Immature natural killer cell (primary cell): ENCODE data around the gene SRRM5. TPM values are rescaled to one million over a fixed set of nuclear protein-coding genes. Genes with fewer than 3 reads are reported as not detected.
"Not testable (repeated sequence)": the region's sequence is repeated elsewhere in the genome, so short reads cannot be mapped to it uniquely, and the experiment has no call there.

Experiments used
- DNase-seq, 3 donors: peaks; one replicate each; pipeline ENCODE4 v3.0.0; 2022; ENCODE audit warnings: mixed read lengths in 1 of 3
- H3K27ac Mint-ChIP-seq, 6 donors: one replicate each; pipeline ENCODE4 v1.8.0; 2020; ENCODE audit warnings: mixed read lengths in 6 of 6, mild to moderate bottlenecking in 5 of 6, inconsistent platforms in 4 of 6, moderate library complexity in 3 of 6
- H3K27me3 Mint-ChIP-seq, 3 donors: one replicate each; pipeline ENCODE4 v1.8.0; 2020 to 2021; ENCODE audit warnings: low read depth in 3 of 3, mild to moderate bottlenecking in 3 of 3, mixed read lengths in 3 of 3, moderate library complexity in 3 of 3, inconsistent platforms in 1 of 3
- H3K36me3 Mint-ChIP-seq, 3 donors: one replicate each; pipeline ENCODE4 v1.8.0; 2020; ENCODE audit warnings: mixed read lengths in 3 of 3, inconsistent platforms in 2 of 3, mild to moderate bottlenecking in 2 of 3
- H3K4me1 Mint-ChIP-seq, 2 donors: one replicate each; pipeline ENCODE4 v1.8.0; 2020; ENCODE audit warnings: inconsistent platforms in 2 of 2, mild to moderate bottlenecking in 2 of 2, mixed read lengths in 2 of 2, moderate library complexity in 1 of 2
- H3K4me3 Mint-ChIP-seq, 5 donors: one replicate each; pipeline ENCODE4 v1.8.0; 2020; ENCODE audit warnings: mild to moderate bottlenecking in 5 of 5, mixed read lengths in 5 of 5, inconsistent platforms in 3 of 5, moderate library complexity in 3 of 5
- H3K9me3 Mint-ChIP-seq, 6 donors: one replicate each; pipeline ENCODE4 v1.8.0; 2020; ENCODE audit warnings: mild to moderate bottlenecking in 6 of 6, mixed read lengths in 6 of 6, inconsistent platforms in 4 of 6, moderate library complexity in 3 of 6
- polyA plus RNA-seq, 3 donors: library from polyadenylated mRNA; unstranded; fragments of 300-500 nt; fragmentation: Illumina TruSeq; gene quantifications; one replicate each; pipeline ENCODE4 v1.2.3, GENCODE V29; 2021

SRRM5 gene
- polyA plus RNA-seq, 3 donors from 2014 or later: 0.43 to 0.86 TPM; not detected in 1

DNA sequence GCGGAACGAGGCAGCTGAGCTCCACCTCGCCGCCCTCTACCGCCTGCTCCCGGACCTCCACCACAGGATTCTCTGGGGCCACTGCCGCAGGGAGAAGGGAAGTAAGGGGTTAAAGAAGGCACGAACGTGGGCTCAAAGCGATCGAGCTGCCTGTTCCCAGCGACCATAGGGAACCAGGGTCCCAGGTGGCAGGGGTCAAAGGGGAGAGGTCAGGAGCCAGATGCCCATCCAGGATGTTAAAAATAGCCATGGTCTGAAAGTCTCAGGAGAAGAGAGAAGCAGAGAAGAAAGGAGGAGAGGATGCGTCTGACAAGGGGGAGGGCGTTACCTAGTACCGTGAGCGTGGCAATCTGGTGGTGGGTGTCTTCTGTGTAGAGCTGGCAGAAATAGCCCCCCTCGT lies 14.9 kb downstream of the SRRM5 start:
- no peaks in the 10 kb centered on the region for H3K36me3 Mint-ChIP-seq
- no peaks in the 10 kb centered on the region for H3K9me3 Mint-ChIP-seq
- H3K4me3 Mint-ChIP-seq: no peak overlapping the region
- peaks cover 4 to 11% of the 10 kb centered on the region in 2 donors for H3K4me1 Mint-ChIP-seq
- peaks cover 4 to 7% (median 5%) of the 10 kb centered on the region in 3 donors for H3K27me3 Mint-ChIP-seq
- no peak for DNase-seq
- H3K27ac Mint-ChIP-seq: no peak overlapping the region

GRCh38 chr19:43628646-43629326 lies 16.9 kb downstream of the SRRM5 start:
- Mint-ChIP-seq H3K27me3 (peaks cover 5 to 8% (median 7%) of the 10 kb centered on the region in 3 donors), H3K9me3 (peaks cover 0 to 2% (median 0%) of the 10 kb centered on the region in 6 donors), H3K36me3 (no peaks in the 10 kb centered on the region), H3K27ac (no peak overlapping the region), H3K4me3 (no peak overlapping the region), H3K4me1 (peaks cover 4 to 11% of the 10 kb centered on the region in 2 donors)
- no peak for DNase-seq

- H3K27me3 Mint-ChIP-seq: peaks cover 5 to 12% (median 8%) of the 10 kb centered on the region in 3 donors
- no peak overlapping the region for H3K4me3 Mint-ChIP-seq
- no peak for DNase-seq
- peaks cover 0 to 1% of the 10 kb centered on the region in 2 donors for H3K4me1 Mint-ChIP-seq
- H3K27ac Mint-ChIP-seq: no peak overlapping the region
- H3K9me3 Mint-ChIP-seq: peaks cover 0 to 2% (median 0%) of the 10 kb centered on the region in 6 donors
- H3K36me3 Mint-ChIP-seq: no peaks in the 10 kb centered on the region
These were observed 19.6 kb downstream of the SRRM5 start for GRCh38 chr19:43631491-43631890.

DNA sequence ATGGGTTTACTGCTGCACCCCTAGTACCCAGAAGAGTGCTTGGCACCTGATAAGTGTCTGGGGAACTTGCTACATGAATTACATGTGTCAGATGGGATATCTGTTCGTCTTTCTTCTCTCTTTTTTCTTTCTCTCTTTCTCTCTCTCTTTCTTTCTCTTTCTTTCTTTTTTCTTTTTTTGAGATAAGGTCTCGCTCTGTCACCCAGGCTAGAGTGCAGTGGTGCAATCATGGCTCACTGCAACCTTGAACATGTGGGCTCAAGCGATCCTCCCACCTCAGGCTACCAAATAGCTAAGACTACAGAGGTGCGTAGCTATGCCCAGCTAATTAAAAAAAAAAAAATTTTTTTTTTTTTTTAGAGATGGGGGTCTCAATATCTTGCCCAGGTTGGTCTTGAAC lies 21.6 kb downstream of the SRRM5 start:
- peaks cover 3 to 14% (median 14%) of the 10 kb centered on the region in 3 donors for H3K27me3 Mint-ChIP-seq
- H3K36me3 Mint-ChIP-seq: no peaks in the 10 kb centered on the region
- no peak overlapping the region for H3K27ac Mint-ChIP-seq
- H3K4me1 Mint-ChIP-seq: no peaks in the 10 kb centered on the region
- no peak overlapping the region for H3K4me3 Mint-ChIP-seq
- DNase-seq: no peak
- peaks cover 0 to 2% (median 0%) of the 10 kb centered on the region in 6 donors for H3K9me3 Mint-ChIP-seq

DNA sequence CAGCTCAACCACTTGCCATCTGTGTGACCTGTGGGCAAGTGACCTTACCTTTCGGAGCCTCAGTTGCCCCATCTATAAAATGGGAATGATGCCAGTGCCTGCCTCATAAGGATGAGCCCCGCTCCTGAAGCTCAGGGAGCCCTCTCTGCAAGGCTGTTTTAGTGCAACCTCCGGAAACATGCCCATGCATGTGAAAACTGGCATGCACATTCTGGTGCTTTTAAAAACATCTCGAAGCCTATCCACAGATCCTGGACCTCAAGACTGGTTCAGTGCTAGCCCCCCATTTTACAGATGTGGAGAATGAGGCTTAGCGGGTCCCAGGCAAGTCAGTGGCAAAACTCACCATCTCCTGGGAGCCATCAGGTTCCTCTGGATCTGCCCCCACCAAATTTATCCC lies 22.2 kb downstream of the SRRM5 start:
- Mint-ChIP-seq H3K4me3 (no peak overlapping the region), H3K36me3 (peaks cover 0 to 4% (median 0%) of the 10 kb centered on the region in 3 donors), H3K9me3 (peaks cover 0 to 2% (median 0%) of the 10 kb centered on the region in 6 donors), H3K4me1 (peaks cover 3 to 4% of the 10 kb centered on the region in 2 donors), H3K27ac (no peak overlapping the region), H3K27me3 (peaks cover 3 to 18% (median 17%) of the 10 kb centered on the region in 3 donors)
- DNase-seq: no peak

DNA sequence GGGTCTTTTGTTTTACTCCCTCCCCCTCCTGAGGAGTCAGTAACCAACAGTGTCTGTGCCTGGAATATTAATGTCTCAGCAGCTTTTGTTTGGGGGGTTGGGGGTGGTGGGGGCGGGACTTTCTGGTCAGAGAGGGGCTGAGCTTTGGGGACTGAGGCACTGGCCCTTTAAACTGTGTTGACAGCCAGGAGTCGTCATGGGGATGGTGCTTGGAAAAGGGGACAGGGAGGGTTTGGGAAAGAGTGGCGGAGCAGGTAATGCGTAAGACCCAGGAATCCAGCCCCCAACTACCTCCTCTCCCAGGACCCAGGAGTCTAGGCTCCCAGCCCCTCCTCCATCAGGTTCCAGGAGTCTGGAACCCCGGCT lies 22.6 kb downstream of the SRRM5 start:
- Mint-ChIP-seq H3K36me3 (peaks cover 0 to 5% (median 0%) of the 10 kb centered on the region in 3 donors), H3K27me3 (peaks cover 3 to 19% (median 18%) of the 10 kb centered on the region in 3 donors), H3K4me1 (peaks cover 5 to 6% of the 10 kb centered on the region in 2 donors), H3K4me3 (no peak overlapping the region), H3K27ac (no peak overlapping the region), H3K9me3 (peaks cover 0 to 2% (median 0%) of the 10 kb centered on the region in 6 donors)
- DNase-seq: no peak

- H3K4me1 Mint-ChIP-seq: peaks cover 6 to 7% of the 10 kb centered on the region in 2 donors
- no peak overlapping the region for H3K4me3 Mint-ChIP-seq
- H3K27me3 Mint-ChIP-seq: peaks cover 3 to 20% (median 20%) of the 10 kb centered on the region in 3 donors
- peaks cover 0 to 5% (median 0%) of the 10 kb centered on the region in 3 donors for H3K36me3 Mint-ChIP-seq
- H3K9me3 Mint-ChIP-seq: peaks cover 0 to 2% (median 0%) of the 10 kb centered on the region in 6 donors
- no peak for DNase-seq
- H3K27ac Mint-ChIP-seq: no peak overlapping the region
These were observed 23.1 kb downstream of the SRRM5 start for GRCh38 chr19:43634872-43635560.

DNA sequence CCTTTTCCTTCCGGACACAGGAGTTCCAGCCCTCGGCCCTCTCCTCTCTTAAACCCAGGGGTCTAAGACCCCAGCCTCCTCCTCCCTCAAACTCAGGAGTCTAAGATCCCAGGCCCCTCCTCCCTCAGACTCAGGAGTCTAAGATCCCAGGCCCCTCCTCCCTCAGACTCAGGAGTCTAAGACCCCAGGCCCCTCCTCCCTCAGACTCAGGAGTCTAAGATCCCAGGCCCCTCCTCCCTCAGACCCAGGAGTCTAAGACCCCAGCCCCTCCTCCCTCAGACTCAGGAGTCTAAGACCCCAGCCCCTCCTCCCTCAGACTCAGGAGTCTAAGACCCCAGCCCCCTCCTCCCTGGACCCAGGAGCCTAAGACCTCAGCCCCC lies 23.7 kb downstream of the SRRM5 start:
- H3K36me3 Mint-ChIP-seq, H3K9me3 Mint-ChIP-seq, H3K27ac Mint-ChIP-seq, DNase-seq, H3K4me3 Mint-ChIP-seq: not testable (repeated sequence)
- Mint-ChIP-seq H3K27me3 (peaks cover 3 to 22% (median 22%) of the 10 kb centered on the region in 3 donors), H3K4me1 (peaks cover 10 to 11% of the 10 kb centered on the region in 2 donors)

- DNase-seq: no peak
- H3K4me1 Mint-ChIP-seq: peaks cover 10 to 13% of the 10 kb centered on the region in 2 donors
- H3K27ac Mint-ChIP-seq: no peak overlapping the region
- H3K36me3 Mint-ChIP-seq: peaks cover 0 to 5% (median 0%) of the 10 kb centered on the region in 3 donors
- no peak overlapping the region for H3K4me3 Mint-ChIP-seq
- peaks cover 0 to 2% (median 0%) of the 10 kb centered on the region in 6 donors for H3K9me3 Mint-ChIP-seq
- peaks cover 7 to 23% (median 21%) of the 10 kb centered on the region in 3 donors for H3K27me3 Mint-ChIP-seq
These were observed 24.3 kb downstream of the SRRM5 start for GRCh38 chr19:43636121-43636683.

DNA sequence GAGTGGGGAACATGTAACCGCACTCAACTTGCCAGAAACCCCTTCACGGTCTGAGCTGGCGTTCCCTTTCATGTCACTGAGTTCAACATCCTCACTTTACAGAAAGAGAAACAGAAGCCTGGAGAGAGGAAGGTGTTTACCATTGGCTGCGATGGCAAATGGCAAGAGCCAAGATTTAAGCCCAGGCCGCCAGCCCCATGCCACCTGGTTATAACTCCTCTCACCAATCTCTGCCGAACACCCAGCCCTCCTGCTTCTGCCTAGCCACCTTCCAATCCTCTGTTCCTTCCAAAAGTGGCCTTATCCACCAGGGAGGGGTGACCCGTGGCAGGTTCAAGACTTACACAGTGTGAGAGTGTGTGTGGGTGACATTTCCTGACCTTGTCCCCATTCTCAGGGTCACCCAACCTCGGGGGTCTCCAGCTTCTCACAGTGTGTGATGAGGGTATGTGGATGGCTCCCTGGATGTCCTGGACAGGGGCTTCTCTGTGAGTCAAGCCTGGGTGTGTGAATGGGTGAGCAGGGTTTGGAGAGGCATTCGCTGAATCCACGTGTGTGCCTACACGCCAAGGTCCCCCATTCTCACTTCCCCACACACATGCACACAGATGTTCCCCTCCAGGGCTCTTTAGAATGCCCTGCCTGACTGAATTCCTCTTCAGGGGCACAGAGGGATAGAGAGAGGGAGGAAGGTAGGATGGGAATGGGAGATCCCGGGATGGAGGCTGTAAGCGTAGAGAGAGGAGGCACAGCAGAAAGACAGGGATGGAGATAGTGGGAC lies 26.5 kb downstream of the SRRM5 start:
- H3K27me3 Mint-ChIP-seq: peaks cover 9 to 25% (median 24%) of the 10 kb centered on the region in 3 donors
- no peaks in the 10 kb centered on the region for H3K9me3 Mint-ChIP-seq
- DNase-seq: no peak
- H3K27ac Mint-ChIP-seq: peak overlapping the region in 1 of 6 donors; percentile 69
- peaks cover 0 to 5% (median 0%) of the 10 kb centered on the region in 3 donors for H3K36me3 Mint-ChIP-seq
- peak overlapping the region; percentile 78 to 86 (median 81) for H3K4me3 Mint-ChIP-seq
- H3K4me1 Mint-ChIP-seq: peaks cover 13% of the 10 kb centered on the region in 2 donors

DNA sequence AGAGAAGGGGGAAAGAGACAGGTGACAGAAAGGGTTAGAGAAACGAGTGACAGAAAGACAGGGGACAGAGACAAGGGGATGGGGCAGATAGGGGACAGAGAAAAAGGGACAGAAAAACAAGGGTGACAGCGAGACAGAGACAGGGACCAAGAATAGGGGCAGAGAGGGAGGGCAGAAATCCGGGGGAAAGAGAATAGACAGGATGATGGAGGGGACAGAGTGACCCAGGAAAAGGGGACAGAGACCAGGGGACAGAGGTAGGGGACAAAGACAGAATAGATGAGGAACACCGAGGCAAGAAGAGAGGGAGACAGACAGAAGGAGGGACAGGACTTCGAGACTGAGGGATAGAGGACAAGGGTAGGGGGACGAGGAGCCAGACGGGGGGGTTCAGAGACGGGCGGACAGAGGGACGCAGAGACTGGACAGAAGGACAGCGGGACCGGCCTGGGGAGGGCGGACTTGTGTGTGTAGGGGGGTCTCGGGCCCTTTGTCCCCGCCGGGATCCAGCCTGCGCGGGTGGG lies 27.2 kb downstream of the SRRM5 start:
- H3K4me3 Mint-ChIP-seq: peak overlapping the region; percentile 78 to 86 (median 81)
- H3K36me3 Mint-ChIP-seq: peaks cover 0 to 5% (median 0%) of the 10 kb centered on the region in 3 donors
- no peak for DNase-seq
- H3K9me3 Mint-ChIP-seq: no peaks in the 10 kb centered on the region
- H3K27ac Mint-ChIP-seq: peak overlapping the region in 4 of 6 donors; percentile 7 to 69 (median 30)
- peaks cover 13% of the 10 kb centered on the region in 2 donors for H3K4me1 Mint-ChIP-seq
- peaks cover 7 to 25% (median 24%) of the 10 kb centered on the region in 3 donors for H3K27me3 Mint-ChIP-seq

- peak; percentile 30 to 44 (median 36) for DNase-seq
- H3K4me1 Mint-ChIP-seq: peaks cover 13% of the 10 kb centered on the region in 2 donors
- H3K4me3 Mint-ChIP-seq: peak within 1 kb of the TSS; percentile 78 to 89 (median 84)
- H3K27me3 Mint-ChIP-seq: peaks cover 7 to 25% (median 24%) of the 10 kb centered on the region in 3 donors
- peak within 1 kb of the TSS in 5 of 6 donors; percentile 7 to 78 (median 47) for H3K27ac Mint-ChIP-seq
- H3K36me3 Mint-ChIP-seq: peaks cover 0 to 5% (median 0%) of the 10 kb centered on the region in 3 donors
- peaks cover 0 to 1% (median 0%) of the 10 kb centered on the region in 6 donors for H3K9me3 Mint-ChIP-seq
These were observed 27.9 kb downstream of the SRRM5 start, which contains the start of gene CADM4 for GRCh38 chr19:43639519-43640423. Gene CADM4, minus strand, starts transcription at chr19:43639850. Its CDS starts 60 bp downstream, at chr19:43639790.
